Measurements from ENCODE around the gene VPS37B. TPM values are rescaled to one million over a fixed set of nuclear protein-coding genes. Genes with fewer than 3 reads are reported as not detected.

Gene VPS37B
- total RNA-seq, 1 experiment from 2014 or later: 12.3 TPM

DNA sequence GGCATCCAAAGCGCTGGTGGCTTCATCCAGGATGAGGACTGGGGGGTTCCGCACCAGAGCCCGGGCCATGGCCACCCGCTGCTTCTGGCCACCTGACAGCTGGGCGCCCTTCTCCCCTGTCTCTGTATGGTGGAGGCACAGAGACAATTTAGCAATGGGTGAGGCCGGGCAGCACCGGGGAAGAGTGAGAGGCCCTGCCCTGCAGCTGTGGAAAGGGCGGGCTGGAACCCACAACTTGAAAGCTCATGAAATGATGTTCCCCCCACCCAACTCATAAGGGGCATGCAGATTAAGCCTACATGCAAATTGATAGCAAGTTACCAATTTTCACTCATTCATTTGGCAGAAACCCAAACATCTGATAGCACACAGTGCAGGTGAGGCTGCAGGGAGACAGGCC lies 36.3 kb upstream of the VPS37B start:
- no peak overlapping the region; a peak in 2 of 7 replicates for H3K27ac Mint-ChIP-seq
- no peak for DNase-seq
- WGBS (ENCODE audit: extremely low coverage, insufficient read length, low lambda C conversion rate): no CpG with 5 or more reads among the region's 8 CpGs

More for the DNA sequence above, 36.3 kb upstream of the VPS37B start:
- Histone ChIP-seq H3K79me2 (ENCODE audit: insufficient read depth, low read length) (no peaks in the 10 kb centered on the region), H4K20me1 (ENCODE audit: control insufficient read depth, insufficient read depth, insufficient read length) (no peaks in the 10 kb centered on the region), H2BK15ac (ENCODE audit: low read depth, low read length) (no peak overlapping the region), H2BK120ac (ENCODE audit: low read depth, low read length, poor library complexity, severe bottlenecking) (no peak overlapping the region), H3K18ac (ENCODE audit: insufficient read length, low read depth, low read length) (no peak overlapping the region), H3K4me2 (ENCODE audit: insufficient read depth, insufficient read length, low read length) (no peak overlapping the region), H4K91ac (ENCODE audit: insufficient read length, low read depth, low read length) (no peak overlapping the region), H3K27ac (ENCODE audit: insufficient read length, low read depth, low read length) (no peak overlapping the region), H3K23ac (ENCODE audit: insufficient read length, low read depth, low read length) (no peak overlapping the region), H3T11ph (ENCODE audit: low read length) (no peak overlapping the region), H3K4me1 (ENCODE audit: insufficient read depth, low read length) (no peaks in the 10 kb centered on the region), H2AFZ (ENCODE audit: low read length) (no peak overlapping the region), H4K8ac (replicated peaks; ENCODE audit: insufficient read length, low read depth, low read length) (no peak overlapping the region), H4K5ac (ENCODE audit: insufficient read length, low read depth, low read length) (no peak overlapping the region), H3K56ac (ENCODE audit: insufficient read length, low read depth, low read length) (no peak overlapping the region), H3K23me2 (ENCODE audit: insufficient read length, low read depth, low read length, poor library complexity, severe bottlenecking) (no peaks in the 10 kb centered on the region), H3K9ac (ENCODE audit: extremely low read depth, insufficient read length, low read length) (no peak overlapping the region), H2AK5ac (ENCODE audit: insufficient read length, low read length) (no peak overlapping the region), H3K4ac (ENCODE audit: low read depth, low read length) (no peak overlapping the region), H3K79me1 (ENCODE audit: insufficient read depth, low read depth, low read length, poor library complexity, severe bottlenecking) (no peaks in the 10 kb centered on the region), H2BK12ac (ENCODE audit: insufficient read length, low read depth, low read length) (no peak overlapping the region), H2BK20ac (ENCODE audit: low read depth, low read length, poor library complexity, severe bottlenecking) (no peak overlapping the region), H3K27me3 (ENCODE audit: insufficient read depth, low read length) (no peaks in the 10 kb centered on the region; the same call in 1 of the 2 replicates), H3K14ac (ENCODE audit: insufficient read depth, low read length) (no peak overlapping the region), H2BK5ac (ENCODE audit: insufficient read length, low read length) (no peak overlapping the region), H3K9me3 (ENCODE audit: control insufficient read depth, low read depth, low read length) (no peaks in the 10 kb centered on the region)
- peaks cover 15% of the 10 kb centered on the region for H3K27me3 Mint-ChIP-seq (ENCODE audit: low read depth)
- peaks cover 0 to 1% (median 0%) of the 10 kb centered on the region in 3 experiments; a peak in 1 of 7 replicates for H3K36me3 Mint-ChIP-seq (ENCODE audit: insufficient read depth in 1 of 3, low read depth in 3 of 3)
- TF ChIP-seq, protein P1, sequence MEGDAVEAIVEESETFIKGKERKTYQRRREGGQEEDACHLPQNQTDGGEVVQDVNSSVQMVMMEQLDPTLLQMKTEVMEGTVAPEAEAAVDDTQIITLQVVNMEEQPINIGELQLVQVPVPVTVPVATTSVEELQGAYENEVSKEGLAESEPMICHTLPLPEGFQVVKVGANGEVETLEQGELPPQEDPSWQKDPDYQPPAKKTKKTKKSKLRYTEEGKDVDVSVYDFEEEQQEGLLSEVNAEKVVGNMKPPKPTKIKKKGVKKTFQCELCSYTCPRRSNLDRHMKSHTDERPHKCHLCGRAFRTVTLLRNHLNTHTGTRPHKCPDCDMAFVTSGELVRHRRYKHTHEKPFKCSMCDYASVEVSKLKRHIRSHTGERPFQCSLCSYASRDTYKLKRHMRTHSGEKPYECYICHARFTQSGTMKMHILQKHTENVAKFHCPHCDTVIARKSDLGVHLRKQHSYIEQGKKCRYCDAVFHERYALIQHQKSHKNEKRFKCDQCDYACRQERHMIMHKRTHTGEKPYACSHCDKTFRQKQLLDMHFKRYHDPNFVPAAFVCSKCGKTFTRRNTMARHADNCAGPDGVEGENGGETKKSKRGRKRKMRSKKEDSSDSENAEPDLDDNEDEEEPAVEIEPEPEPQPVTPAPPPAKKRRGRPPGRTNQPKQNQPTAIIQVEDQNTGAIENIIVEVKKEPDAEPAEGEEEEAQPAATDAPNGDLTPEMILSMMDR (conservative IDR thresholded peaks at IDR 0.05): no peak
- H3K4me1 Mint-ChIP-seq: peaks cover 3 to 8% of the 10 kb centered on the region in 2 experiments
- no peaks in the 10 kb centered on the region for H3K9me3 Mint-ChIP-seq
- no peak overlapping the region for H3K4me3 Mint-ChIP-seq
